Ecto neural progenitor cell (in vitro differentiated cells): Measurements from ENCODE around the gene SMARCC1.

Experiments used
- DNase-seq: peaks from one replicate; pipeline ENCODE4 v3.0.0-alpha.2; 2018; ENCODE audit warnings: low spot score

The SMARCC1 gene

DNA sequence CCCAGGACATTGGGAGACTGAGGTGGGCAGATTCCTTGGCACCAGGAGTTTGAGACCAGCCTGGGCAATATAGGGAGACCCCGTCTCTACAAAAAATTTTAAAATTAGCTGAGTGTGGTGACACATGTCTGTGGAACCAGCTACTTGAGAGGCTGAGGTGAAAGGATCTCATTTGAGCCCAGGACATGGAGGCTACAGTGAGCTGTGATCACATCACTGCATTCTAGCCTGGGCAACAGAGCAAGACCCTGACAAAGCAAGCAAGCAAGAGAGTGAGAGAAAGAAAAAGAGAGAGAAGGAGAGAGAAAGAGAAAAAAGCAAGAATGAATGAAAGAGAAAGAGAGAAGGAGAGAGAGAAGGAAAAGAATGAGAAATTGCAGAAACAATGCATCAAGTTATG lies 150.9 kb downstream of the SMARCC1 start:
- no peak for DNase-seq

DNA sequence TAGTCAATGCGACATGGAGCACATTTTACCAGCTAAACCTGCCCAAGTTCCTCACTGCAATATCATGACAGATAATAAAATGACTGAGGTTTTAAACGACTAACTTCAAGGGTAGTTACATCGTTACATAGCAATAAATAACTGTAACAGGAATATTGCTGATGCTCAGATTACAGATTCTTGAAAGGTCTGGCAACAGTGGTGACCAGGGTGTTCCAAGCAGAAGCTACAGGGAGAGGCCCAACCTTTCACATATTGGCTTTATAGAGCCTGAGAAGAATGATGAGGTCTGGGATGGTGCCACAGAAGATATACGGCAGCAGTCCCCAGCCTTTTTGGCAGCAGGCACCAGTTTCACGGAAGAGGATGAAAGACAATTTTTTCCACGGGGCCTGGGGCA lies 151.9 kb downstream of the SMARCC1 start:
- DNase-seq, result no peak

DNA sequence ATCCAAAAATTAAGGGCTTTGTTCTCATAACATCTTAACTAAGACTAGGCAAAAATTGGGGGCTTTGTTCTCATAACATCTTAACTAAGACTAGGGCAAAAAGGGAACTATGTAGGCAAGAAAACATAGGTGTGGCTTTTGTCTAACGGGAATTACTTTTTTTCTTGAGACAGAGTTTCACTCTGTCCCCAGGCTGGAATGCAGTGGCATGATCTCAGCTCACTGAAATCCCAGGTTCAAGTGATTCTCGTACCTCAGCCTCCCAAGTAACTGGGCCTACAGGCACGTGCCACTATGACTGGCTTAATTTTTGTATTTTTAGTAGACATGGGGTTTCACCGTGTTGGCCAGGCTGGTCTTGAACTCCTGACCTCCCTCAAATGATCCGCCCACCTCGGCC lies 153.3 kb downstream of the SMARCC1 start:
- no peak for DNase-seq

- DNase-seq, result no peak
Measured at GRCh38 chr3:47622671-47623461, 158.8 kb downstream of the SMARCC1 start.

DNA sequence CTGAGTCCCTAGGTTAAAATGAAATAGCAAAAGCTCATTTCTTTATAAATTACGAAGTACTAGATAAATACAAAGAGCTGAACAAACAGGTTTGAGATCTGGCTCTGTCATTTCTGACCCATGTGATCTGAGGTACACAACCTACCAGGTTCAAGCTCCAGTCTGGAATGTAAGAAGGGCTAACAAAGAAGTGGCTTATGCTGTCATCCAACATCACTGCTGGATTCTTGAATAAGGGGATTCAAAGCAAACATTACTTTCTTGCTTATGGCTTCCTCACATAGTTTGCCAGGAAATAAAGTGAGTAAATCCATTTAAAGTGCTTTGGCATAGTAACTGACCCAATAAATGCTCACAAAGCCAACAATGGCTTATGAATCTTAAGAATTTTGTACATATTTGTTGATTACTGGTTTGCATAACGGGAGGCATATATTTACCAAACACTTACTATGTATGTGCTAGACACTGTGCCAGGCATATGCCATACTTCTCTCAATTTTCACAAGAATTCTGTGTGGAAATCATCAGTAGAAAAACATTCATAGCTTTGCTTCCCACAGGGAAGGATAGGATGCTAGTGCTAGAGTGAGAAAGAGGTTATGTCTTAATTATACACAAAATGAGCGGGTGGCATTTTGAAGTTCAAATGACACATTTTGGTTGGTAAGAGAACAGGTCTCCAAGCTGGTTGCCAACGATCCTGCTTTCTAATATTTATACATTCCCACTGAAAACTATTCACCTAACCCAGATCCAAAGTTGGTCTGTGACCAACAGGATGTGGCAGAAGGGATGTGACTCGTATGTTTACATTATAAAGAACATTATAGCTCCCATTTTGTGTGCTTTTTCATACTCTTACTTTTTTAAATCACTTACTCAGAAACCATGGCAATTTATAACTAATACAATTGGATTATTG lies 164.3 kb downstream of the SMARCC1 start:
- no peak for DNase-seq

- DNase-seq, result no peak
Measured at GRCh38 chr3:47614788-47615187, 166.9 kb downstream of the SMARCC1 start.

- DNase-seq, result no peak
Measured at GRCh38 chr3:47613722-47614121, 168.0 kb downstream of the SMARCC1 start.

DNA sequence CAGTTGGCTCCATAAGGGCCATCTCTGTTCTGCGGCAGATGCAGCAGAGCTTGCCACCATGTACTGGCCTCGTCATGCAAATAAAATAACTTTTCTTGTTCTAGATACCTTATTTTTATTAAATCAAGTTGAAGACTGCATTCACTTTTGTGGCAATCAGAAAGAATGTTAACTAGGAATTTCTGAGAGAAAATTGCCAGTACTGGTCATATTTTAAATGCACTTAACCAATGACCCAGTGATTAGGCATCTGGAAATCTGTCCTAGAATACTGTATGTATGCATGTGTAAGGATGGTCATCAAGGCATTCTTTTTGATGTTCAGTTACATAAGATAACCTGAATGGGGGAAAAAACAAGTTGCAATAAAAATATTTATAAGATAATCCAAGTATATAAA lies 168.8 kb downstream of the SMARCC1 start:
- no peak for DNase-seq

DNA sequence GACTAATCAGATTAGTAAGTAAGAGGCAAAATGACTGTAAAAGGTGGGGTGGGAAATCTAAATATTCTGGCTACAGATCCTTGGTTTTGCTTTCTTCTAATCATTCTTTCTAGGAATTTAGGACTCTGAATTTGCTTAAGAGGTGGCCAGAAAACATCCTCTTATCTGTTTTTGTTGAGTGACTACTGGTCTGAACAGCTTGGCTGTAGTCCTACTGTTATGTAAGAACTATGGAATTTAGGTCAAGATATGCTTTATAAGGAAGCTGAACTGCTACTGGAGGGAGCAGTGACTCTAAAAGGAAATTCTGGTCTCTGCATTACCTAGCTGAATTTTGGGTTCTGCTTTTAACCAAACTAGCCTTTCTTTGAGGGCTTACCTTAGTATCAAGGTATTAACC lies 169.5 kb downstream of the SMARCC1 start:
- no peak for DNase-seq

DNA sequence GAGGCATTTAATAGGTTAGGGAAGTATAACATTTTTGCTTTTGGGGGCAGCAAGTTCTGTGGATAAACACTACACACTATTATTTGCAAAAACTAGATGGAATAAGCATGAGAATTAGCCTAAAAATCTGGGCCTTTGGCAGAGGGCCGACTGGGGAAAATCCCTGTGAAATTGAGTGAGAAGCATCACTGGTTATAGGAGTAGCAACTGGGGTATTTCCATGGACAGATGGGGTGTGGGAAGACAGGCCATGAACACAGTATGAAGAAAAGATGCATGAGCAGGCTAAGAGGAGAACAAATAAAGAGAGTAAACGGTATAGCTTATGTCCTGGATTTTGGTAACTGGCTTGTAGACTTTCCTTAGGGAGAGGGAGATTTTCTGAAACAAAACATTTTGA lies 170.1 kb downstream of the SMARCC1 start:
- no peak for DNase-seq

GRCh38 chr3:47610583-47610982 lies 171.1 kb downstream of the SMARCC1 start:
- DNase-seq, result no peak

DNA sequence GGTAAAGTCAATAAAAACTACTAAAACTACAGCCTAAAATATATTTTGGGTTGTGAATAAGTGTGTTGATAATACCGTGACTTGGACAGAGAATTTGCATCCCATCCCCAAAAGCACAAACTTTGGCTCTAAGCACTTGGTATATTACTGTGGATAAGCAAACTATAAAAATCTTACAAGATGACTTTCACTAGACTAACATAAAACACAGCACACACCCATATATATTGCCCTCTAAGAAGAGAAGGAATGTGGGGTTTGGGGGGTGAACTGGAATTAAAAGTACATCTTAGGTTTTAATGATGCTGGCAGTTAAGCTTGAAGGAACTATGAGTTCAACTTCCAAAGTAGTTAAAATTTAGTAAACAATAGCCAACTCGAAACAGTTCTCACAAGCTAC lies 174.4 kb downstream of the SMARCC1 start:
- DNase-seq, result no peak

DNA sequence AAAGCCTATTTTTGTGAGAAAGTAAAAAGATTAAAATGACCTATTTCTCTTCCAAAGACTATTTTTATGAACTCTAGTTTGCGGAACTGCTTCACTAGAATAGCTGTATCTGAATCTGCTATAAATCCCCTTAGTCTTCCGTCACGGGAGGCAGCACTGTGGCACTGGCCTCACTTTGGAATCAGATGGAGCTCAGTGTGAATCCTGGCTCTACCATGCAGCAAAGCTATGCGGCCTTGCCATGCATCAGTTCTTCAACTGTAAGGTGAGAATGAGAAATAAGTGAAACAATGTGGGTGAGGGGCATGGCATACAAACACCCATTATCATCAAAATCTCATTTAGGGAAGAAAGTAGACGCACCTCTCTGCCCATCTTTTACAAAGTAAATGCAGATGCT lies 175.5 kb downstream of the SMARCC1 start:
- no peak for DNase-seq

GRCh38 chr3:47605652-47606051 lies 176.0 kb downstream of the SMARCC1 start:
- no peak for DNase-seq

DNA sequence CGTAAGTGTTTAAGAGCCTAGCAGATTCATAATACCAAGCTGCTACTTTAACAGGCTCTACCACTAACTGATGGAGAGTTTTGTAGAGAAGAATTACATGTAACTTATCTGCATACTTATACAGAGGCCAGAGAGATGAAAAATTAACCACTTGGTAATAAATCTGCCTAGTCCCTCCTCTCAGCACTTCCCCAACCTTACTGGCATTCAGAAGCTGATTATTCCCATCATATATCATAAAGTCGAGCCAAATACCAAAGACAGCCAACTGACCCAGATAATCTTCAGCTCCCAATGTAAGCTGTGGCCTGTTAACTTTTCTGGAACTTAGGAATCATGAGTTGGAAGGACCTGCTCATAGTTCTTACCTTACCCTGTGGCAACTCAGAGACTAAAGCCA lies 177.5 kb downstream of the SMARCC1 start:
- DNase-seq, result no peak

GRCh38 chr3:47603332-47603731 lies 178.4 kb downstream of the SMARCC1 start:
- no peak for DNase-seq

- DNase-seq, result no peak
Measured at GRCh38 chr3:47601281-47601680, 180.4 kb downstream of the SMARCC1 start.

- no peak for DNase-seq
Measured at GRCh38 chr3:47594792-47595191, 186.9 kb downstream of the SMARCC1 start.

DNA sequence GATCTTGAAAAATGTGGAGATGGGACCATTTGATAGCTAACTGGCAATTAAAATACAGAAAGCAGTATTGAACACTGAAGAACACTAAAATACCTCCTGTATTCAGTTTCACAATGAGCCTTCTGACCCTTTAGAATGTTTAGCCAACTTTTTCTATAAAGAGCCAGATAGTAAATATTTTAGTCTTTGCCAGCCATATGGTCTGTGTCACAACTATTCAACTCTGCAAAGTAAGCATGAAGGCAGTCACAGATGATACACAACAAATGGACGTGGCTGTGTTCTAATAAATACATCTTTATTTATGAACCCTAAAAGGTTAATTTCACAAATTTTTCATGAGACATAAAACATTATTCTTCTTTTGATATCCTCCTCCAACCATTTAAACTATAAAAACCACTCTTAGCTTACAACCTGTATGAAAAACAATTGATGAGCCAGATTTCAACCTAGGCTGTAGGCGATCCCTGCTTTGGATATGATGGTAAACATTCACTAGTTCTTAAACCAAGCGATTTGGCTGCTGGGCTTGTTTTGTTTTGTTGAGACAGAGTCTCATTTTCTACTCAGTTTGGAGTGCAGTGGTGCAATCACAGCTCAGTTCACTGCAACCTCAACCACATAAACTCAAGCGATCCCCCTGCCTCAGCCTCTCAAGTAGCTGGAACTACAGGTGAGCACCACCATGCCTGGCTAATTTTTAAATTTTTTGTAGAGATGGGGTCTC lies 189.5 kb downstream of the SMARCC1 start:
- DNase-seq, result no peak

DNA sequence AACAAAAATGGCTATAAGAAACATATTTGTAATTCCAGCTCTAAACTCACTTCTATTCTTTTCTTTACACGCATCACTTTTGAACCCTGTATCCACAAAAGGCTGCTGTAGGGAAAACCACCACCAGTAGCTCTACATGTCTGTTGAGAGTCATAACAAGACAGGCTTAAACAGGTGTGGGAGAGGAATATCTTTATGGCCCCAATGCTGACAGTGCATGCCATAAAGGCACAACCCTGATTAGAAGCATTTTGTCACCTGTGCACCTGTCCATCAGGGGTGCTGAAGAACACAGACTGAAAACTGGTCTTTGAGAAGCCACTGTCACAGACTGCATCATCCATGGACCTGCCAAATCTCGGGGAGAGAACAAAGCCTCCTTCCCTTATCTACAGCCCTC lies 191.5 kb downstream of the SMARCC1 start:
- DNase-seq, result no peak

DNA sequence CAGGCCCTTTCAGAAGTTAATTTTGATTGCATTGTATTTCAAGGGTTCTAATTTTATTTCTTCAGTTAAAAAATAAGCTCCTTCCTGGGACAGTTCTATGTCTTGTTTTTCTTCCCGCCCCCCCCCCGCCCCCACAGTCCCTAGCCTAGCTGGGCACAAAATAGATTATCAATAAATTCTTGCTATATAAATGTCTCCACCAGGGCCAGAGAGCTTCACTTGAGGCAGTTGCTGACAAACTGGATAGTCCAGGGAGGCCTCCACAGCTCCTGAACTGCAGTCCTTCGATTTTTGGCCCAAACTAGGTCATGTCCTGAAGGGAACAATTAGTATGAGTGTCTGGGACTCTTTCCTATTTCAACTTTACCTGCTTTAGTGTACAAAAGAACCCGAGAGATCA lies 193.1 kb downstream of the SMARCC1 start:
- no peak for DNase-seq

DNA sequence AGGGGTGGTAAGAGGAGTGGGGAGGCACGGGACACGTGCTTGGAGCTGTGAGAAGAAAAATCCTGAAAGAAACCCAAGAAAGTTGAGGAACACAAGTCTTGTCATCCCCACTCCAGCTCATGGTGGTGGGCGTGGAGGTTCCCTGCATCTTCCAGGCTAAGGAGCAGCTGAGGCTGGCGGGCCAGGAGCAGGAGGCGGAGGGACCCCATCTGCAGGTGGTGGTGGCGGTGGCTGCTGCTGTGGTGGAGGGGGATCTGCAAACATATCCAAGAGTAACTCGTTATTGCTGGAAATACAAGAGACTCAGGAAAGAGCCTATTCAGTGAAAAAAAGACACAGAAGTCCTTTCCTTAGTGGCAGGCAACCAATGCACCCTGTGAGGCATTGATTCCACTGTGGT lies 193.6 kb downstream of the SMARCC1 start:
- DNase-seq, result no peak

- no peak for DNase-seq
Measured at GRCh38 chr3:47586746-47587145, 194.9 kb downstream of the SMARCC1 start.
